A673 (cell line): ENCODE measurements around the gene THSD4.

Experiments used
- CTCF ChIP-seq: fragments of 300-800, 200-600 bp; sonication (generic); conservative IDR thresholded peaks from 2 replicates; pipeline ENCODE4 v1.5.1; 2017; ENCODE audit warnings: low read depth, mild to moderate bottlenecking, antibody characterized with exemption, low read length, moderate library complexity, mixed read lengths
- EZH2 ChIP-seq: fragments of 200-600 bp; sonication (generic); IDR thresholded peaks from 2 replicates; pipeline ENCODE4 v1.6.1; 2017; ENCODE audit warnings: borderline replicate concordance, low read depth, mild to moderate bottlenecking, mixed read lengths, antibody characterized with exemption, low read length; ENCODE audit not compliant: poor library complexity, severe bottlenecking

GRCh38 chr15:71484080-71484479 is 368.8 kb downstream of the THSD4 start:
- TF ChIP-seq CTCF: no peak
- no peak for TF ChIP-seq EZH2
